Ovary (tissue), 9 donors: ENCODE measurements around the gene SH3RF3. TPM values are rescaled to one million over a fixed set of nuclear protein-coding genes. Genes with fewer than 3 reads are reported as not detected.

ENCODE experiments used
- DNase-seq, 5 donors: peaks; one replicate each; pipeline ENCODE4 v3.0.0-alpha.2; 2019 to 2020
- H3K27ac ChIP-seq, 2 donors: fragments of 200-600 bp; one replicate each; pipeline versions ENCODE4 v1.5.1 to v1.8.0; 2019 to 2022
- H3K27me3 ChIP-seq: fragments of 200-600 bp; one replicate; pipeline ENCODE4 v1.8.0; 2022
- H3K36me3 ChIP-seq: fragments of 200-600 bp; sonication (generic); one replicate; pipeline ENCODE4 v1.5.1; 2019
- H3K4me1 ChIP-seq: one replicate; pipeline ENCODE4 v1.8.1; 2013; ENCODE audit warnings: mild to moderate bottlenecking, moderate library complexity; ENCODE audit not compliant: insufficient read depth
- H3K4me3 ChIP-seq: fragments of 200-600 bp; sonication (generic); one replicate; pipeline ENCODE4 v1.5.1; 2017
- H3K9me3 ChIP-seq, 2 donors: fragments of 200-600 bp in 1 of 2; sonication (generic) in 1 of 2; one replicate each; pipeline versions ENCODE4 v1.5.1 to v1.8.1; 2013 to 2019; ENCODE audit warnings: mild to moderate bottlenecking in 1 of 2, moderate library complexity in 1 of 2
- EP300 ChIP-seq: sonication (generic); formaldehyde crosslinking; IDR thresholded peaks from one replicate; pipeline ENCODE4 v1.6.1; 2017; ENCODE audit warnings: antibody characterized with exemption
- POLR2A ChIP-seq: fragments of 450-650 bp; IDR thresholded peaks from one replicate; pipeline ENCODE4 v1.6.1; 2017; ENCODE audit warnings: antibody characterized with exemption, mild to moderate bottlenecking, moderate library complexity
- WGBS, 3 donors: extraction: QIAGEN DNeasy Blood & Tissue Kit in 1 of 3; methylation state at CpG; one replicate each; pipeline versions ENCODE4 v1.1.5 to v1.1.7; 2013 to 2017; 5-methylcytosine and 5-hydroxymethylcytosine counted together
- intact Hi-C, 4 donors: fragments of 100-400 bp; cut with DNase I; formaldehyde crosslinking; loops; one replicate each; pipeline versions ENCODE4 v1.11.0 to v1.15.1; 2022 to 2023
- polyA plus RNA-seq, 2 donors: library from polyadenylated mRNA; stranded (reverse); fragments of 200-250 nt in 1 of 2; fragments of 350-450 nt in 1 of 2; fragmentation: Illumina TruSeq in 1 of 2; extraction: RNeasy Lipid Tissue Mini Kit (QIAGEN cat#74804) in 1 of 2; gene quantifications; one replicate each; pipeline ENCODE4 v1.2.3, GENCODE V29; 2013 to 2014
- total RNA-seq, 7 donors: library from RNA; depleted of rRNA in 2 of 7; stranded (reverse); fragments of >200 nt in 2 of 7; fragmentation: NEBNext Ultra II Directional in 3 of 7; extraction: Animal tissue kit (Norgen Biotek cat#: 25700) in 3 of 7; gene quantifications; one replicate each; pipeline versions ENCODE4 v1.1.0 to v1.2.4, GENCODE V29; 2016 to 2023
- TF ChIP-seq, protein P1 (sequence below), 3 donors: fragments of 450-650 bp in 2 of 3; fragments of 200-600 bp in 1 of 3; IDR thresholded peaks; one replicate each; pipeline versions ENCODE4 v1.5.1 to v1.8.0; 2016 to 2022; ENCODE audit warnings: antibody characterized with exemption in 3 of 3, mild to moderate bottlenecking in 1 of 3
- donor health status: DM: no; HTN: no; CAD: no; lungs with moderate emphysema.
- donor health status: DM: no; HTN: no; CAD: no.
- donor health status: Bipolar disorder and iron deficiency.
- donor health status: DM: yes; HTN: yes; CAD: no.
- donor health status: DM: no; HTN: no; CAD: no.
- donor health status: DM: yes; HTN: yes; CAD: no.

SH3RF3 gene
- total and polyA plus RNA-seq, 9 donors, result 2.7 to 10.1 (median 4.5) TPM

DNA sequence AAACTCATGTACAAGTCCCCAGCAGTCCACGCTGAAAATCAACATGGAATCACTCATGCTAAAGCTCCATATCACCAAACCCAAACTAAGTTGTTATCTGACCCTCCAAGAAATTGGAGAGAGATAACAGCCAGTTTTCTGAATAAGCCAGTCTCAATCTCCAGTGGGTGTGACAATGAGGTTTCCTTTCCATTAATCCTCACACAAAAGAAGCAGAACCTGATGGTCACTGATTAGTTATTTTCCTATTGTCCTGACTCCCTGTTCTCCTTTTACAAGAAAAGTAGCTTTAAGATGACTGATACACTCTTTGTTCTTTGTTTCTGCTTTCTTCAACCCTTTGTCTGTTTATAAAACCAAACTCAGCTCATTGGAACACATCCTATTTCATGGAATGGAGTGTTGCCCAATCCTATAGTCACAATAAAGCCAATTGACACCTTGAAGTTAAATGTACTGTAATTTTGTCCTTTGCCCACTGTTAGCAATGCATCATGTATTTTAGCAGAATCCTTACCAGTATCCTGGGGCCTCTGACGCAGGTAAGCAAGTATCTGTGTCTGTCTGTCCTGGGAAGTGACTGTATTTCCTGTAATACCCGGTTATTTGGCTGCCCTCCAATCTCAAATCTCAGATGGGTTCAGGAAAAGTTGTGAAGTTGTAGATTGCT is 30.6 kb upstream of the SH3RF3 start:
- WGBS, 3 donors, result 55 to 64% (median 59%) methylated on average over 3 of the region's 3 CpGs
- no peaks in the 10 kb centered on the region for H3K27me3 ChIP-seq
- H3K36me3 ChIP-seq, result no peaks in the 10 kb centered on the region
- H3K9me3 ChIP-seq, result no peaks in the 10 kb centered on the region
- H3K4me1 ChIP-seq, result no peaks in the 10 kb centered on the region
- intact Hi-C loops, result no loop called here
- TF ChIP-seq, protein P1, sequence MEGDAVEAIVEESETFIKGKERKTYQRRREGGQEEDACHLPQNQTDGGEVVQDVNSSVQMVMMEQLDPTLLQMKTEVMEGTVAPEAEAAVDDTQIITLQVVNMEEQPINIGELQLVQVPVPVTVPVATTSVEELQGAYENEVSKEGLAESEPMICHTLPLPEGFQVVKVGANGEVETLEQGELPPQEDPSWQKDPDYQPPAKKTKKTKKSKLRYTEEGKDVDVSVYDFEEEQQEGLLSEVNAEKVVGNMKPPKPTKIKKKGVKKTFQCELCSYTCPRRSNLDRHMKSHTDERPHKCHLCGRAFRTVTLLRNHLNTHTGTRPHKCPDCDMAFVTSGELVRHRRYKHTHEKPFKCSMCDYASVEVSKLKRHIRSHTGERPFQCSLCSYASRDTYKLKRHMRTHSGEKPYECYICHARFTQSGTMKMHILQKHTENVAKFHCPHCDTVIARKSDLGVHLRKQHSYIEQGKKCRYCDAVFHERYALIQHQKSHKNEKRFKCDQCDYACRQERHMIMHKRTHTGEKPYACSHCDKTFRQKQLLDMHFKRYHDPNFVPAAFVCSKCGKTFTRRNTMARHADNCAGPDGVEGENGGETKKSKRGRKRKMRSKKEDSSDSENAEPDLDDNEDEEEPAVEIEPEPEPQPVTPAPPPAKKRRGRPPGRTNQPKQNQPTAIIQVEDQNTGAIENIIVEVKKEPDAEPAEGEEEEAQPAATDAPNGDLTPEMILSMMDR (IDR thresholded peaks at IDR 0.05), result no peak
- TF ChIP-seq EP300, result no peak
- no peak for TF ChIP-seq POLR2A
- no peak overlapping the region for H3K4me3 ChIP-seq
- DNase-seq, result no peak
- no peak overlapping the region for H3K27ac ChIP-seq

DNA sequence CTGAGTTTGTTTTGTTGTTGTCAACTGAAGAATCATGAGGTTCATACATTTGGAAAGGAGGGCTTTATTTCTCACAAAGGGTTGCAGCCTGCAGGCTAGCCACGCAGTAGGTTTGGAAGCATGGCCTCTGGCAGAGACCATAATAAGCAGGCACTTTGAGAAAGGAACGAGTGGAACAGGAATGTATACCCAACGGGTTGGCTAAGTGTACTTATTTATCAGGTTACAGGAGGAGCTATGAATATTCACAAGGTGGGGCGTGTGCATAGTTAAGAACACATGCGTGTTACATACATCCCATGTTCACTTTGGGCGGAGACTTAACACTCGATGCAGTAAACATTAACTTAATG is 30.1 kb upstream of the SH3RF3 start:
- intact Hi-C loops, result no loop called here
- H3K36me3 ChIP-seq, result no peaks in the 10 kb centered on the region
- H3K27me3 ChIP-seq, result no peaks in the 10 kb centered on the region
- no peak overlapping the region for H3K27ac ChIP-seq
- no peak overlapping the region for H3K4me3 ChIP-seq
- TF ChIP-seq, protein P1 (IDR thresholded peaks at IDR 0.05), result no peak
- no peak for TF ChIP-seq POLR2A
- no peak for TF ChIP-seq EP300
- WGBS, 3 donors, result 74 to 75% (median 74%) methylated on average over 7 of the region's 7 CpGs
- no peaks in the 10 kb centered on the region for H3K9me3 ChIP-seq
- no peak for DNase-seq
- no peaks in the 10 kb centered on the region for H3K4me1 ChIP-seq

DNA sequence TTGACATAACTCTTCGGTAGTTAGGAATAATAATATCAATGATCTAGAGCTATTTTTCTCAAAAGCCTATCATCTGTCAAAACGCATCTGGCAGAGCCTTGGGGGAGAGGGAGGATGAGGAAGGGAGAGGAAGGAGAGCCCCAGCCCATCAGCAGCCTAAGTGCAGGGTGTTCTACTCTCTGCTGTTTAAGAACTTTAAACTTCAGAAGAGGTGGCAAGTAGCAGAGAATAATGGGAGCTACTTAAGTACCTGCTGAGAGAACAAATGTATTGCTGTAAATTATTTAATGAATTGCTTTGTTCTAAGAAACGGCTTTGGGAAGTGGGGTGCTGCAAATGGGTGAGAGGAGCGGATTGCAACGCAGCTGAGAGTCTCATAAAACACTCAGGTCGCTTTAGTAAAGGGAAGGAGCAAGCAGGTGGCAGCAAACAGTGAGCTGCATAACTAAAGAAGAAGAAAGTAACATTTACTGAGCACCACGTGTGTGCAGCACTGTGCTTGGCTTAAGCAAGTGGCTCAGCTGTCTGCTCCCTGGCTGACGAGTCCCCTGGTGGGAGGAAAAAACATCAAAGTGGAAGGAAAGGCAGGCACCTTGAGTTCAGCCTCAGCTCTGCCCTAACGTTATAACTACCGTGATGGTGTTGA is 26.3 kb upstream of the SH3RF3 start:
- TF ChIP-seq EP300 (no peak), POLR2A (no peak)
- TF ChIP-seq, protein P1 (IDR thresholded peaks at IDR 0.05), result no peak
- Histone ChIP-seq H3K36me3 (no peaks in the 10 kb centered on the region), H3K9me3 (no peaks in the 10 kb centered on the region), H3K4me3 (no peak overlapping the region), H3K27me3 (no peaks in the 10 kb centered on the region), H3K4me1 (no peaks in the 10 kb centered on the region), H3K27ac (no peak overlapping the region)
- DNase-seq, result no peak
- 7 to 12% (median 10%) methylated on average over 10 of the region's 10 CpGs for WGBS, 3 donors
- intact Hi-C loops, result no loop called here

DNA sequence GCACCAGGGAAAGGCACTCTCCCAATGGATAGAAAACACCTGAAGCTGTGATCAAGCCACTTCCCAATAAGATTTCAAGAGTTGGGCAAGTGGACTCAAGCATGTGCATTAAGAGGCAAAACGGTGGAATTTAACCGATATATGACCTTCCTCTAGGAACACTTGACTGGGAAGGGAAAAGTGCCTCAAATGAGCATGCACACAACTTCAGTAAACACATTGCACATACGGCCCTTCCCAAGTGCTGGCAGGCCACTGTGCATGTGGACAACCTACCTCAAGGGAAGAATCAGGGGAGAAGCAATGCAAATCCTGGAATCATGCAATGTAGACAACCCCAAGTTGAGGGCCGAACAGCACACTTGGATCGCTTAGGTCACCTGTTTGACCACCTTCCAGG is 23.9 kb upstream of the SH3RF3 start:
- Histone ChIP-seq H3K27ac (no peak overlapping the region), H3K27me3 (no peaks in the 10 kb centered on the region), H3K4me1 (no peaks in the 10 kb centered on the region), H3K36me3 (no peaks in the 10 kb centered on the region), H3K9me3 (no peaks in the 10 kb centered on the region), H3K4me3 (no peak overlapping the region)
- TF ChIP-seq, protein P1 (IDR thresholded peaks at IDR 0.05), result no peak
- TF ChIP-seq POLR2A (no peak), EP300 (no peak)
- no peak for DNase-seq
- WGBS, 3 donors, result 89 to 96% (median 90%) methylated on average over 5 of the region's 5 CpGs
- intact Hi-C loops, result no loop called here
